ENCODE results near the gene RNPS1.

RNPS1 gene

DNA sequence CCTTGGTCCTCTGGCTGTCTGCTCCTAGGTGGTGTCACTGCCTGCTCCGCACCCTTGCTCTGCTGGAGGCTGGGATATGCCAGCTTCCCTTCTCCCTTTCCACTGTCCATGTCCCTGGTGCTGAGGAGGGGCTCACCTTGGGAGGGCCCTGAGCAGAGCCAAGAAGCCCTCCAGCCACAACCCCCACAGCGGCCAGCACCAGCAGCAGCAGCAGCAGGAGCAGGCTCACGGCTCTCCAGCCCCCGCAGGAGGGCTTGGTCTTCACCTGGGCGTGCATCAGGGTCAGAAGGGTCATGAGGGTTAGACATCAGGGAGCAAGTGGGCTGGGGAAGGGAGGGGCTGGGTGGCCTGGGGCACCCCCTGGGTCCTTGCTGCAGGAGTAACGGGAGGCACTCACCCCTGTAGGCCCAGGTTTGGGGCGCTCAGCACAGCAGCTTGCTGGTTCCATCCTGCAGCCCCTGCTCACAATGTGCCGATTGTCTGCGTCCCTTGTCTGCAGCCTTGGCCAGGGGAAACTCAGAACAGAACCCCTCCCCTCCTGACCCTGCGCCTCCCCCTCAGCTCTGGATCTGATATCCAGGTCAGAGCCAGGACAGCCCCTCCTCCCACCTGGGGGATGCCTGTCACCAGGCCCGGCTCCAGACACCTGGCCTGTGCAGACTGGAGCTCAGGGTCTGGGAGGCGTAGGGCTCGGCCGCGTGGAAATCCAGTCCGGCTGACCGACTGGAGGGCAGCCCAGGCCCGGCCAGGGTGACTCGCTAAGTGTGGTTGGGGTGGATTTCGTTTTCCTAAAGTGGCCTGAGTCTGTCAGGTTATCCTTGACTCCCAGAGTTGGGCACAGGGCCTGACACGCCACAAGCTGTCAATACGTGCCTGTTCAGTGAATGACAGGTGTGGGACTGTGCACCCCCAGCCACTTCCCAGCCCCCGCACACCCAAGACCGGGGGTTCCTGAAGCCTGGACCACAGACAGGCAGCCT lies 57.2 kb downstream of the RNPS1 start, which contains the start of gene BRICD5:
BRICD5 (minus strand) TSS at position 478 of the 980 bp plus-strand sequence; CDS start at position 448, 30 bp downstream.
- no peak for DNase-seq

DNA sequence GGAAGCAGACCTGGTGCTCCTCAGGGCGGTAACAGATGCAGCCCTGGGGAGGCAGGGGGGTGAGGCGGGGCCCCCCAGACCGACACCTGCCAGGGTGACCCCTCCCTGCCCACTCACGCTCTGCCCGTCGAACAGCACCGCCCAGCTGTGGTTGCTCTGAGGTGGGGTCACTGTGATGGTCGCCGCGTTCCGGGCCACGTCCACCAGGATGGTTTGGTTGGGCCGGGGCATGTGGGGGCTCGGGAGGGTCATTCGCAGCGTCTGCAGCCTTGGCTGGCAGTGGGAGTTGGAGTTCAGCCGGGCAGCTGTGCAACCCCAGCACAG lies 58.0 kb downstream of the RNPS1 start:
- no peak for DNase-seq

DNA sequence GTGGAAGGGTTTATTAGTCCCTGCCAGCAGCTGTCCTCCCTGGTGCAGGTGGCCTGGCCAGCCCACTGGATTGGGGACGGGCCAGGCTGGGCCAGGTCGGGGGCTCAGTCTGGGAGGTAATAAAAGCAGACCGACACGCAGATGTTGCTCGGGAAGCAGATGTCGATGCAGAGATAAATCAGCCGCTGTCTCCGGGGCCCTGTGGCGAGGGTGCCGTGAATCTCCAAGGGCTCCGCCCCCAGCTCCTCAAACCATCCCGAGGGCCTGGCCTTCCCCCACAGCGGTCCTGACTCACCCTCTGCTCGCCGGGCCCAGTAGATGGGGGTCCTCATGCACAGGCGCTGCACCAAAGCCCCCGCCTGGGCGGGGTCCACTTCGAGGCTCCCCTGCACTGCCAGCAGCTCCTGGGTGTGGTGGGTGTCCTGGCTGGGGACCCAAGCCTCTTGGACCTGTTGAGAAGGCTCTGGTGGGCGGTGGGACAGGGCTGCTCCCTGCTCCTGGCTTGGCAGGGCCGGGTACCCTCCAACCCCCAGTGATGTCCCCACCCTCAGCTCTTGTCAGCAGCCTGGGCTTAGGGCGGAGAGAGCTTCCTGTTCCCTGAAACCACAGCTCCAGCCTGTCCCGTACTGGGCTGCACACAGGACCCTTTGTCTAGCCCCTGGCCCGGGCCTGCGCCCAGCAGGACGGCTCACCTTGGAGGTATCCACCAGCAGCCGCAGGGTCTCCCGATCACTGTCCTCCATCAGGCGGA lies 58.5 kb downstream of the RNPS1 start:
- DNase-seq: no peak

DNA sequence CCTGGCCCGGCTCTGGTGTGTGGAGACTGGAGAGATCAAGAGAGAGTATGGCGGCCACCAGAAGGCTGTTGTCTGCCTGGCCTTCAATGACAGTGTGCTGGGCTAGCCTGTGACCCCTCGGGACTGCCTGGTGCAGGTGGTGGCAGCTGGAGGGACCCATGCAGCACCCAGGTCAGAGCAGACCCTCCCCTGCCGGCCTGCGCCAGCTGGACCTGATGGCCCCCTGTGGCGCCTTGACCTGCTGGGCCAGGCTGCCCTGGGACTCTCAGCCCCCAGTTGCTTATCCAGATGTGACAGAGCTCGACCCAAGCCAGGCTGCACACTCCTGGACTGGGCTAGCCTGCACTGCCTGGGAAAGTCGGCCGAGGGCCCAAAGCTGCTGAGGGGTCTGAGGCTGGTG lies 59.2 kb downstream of the RNPS1 start:
- no peak for DNase-seq

DNA sequence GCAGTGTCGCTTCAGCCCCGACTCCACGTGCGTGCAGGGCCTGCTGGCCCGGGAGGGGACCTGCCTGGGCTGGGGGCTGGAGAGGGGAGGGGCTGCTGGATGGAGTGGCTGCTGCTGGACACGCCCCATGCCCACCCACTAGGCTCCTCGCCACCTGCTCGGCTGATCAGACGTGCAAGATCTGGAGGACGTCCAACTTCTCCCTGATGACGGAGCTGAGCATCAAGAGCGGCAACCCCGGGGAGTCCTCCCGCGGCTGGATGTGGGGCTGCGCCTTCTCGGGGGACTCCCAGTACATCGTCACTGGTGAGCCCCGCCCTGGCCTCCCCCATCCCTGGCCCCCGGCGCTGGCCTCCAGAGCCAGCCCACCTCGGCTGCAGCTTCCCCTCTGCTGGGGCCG lies 59.6 kb downstream of the RNPS1 start:
- DNase-seq: no peak

DNA sequence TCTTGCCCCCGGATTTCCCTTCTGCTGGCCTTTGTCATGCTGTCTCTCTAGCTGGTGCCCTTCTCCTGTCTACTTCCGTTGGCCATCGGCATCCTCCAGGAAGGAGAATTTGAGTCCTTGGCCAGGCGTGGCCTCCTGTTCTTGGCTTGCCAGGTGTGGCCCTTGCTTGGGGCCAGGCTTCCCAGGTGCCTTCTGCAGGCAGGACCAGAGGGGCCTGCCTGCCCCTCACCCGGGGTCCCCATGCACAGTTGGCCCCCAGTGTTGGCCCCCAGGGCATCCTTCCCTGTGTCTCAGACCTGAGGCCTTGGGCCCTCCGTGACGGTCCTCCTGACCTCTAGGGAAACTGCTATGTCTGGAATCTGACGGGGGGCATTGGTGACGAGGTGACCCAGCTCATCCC lies 60.1 kb downstream of the RNPS1 start:
- no peak for DNase-seq

DNA sequence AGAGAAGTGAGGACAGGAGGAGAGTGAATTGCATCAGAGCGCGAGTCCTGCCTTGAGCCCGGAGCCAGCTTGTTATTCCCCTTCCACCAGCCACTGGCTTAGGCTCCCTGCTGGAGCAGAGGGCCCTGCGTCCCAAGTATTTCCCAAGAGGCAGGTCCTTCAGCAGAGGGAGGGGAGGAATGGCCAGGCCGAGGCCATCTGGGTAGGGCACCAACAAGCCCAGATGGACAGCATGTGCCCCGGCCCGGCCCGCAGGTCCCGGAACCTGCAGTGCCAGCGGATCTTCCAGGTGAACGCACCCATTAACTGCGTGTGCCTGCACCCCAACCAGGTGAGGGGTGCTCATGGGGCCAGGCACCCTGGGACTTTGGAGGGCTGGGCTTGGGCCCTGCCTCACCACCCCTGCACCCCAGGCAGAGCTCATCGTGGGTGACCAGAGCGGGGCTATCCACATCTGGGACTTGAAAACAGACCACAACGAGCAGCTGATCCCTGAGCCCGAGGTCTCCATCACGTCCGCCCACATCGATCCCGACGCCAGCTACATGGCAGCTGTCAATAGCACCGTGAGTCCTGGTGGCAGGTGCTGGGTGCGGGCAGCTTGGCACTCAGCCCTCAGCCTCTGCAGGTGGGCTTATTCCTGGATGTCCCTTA lies 61.0 kb downstream of the RNPS1 start:
- no peak for DNase-seq

DNA sequence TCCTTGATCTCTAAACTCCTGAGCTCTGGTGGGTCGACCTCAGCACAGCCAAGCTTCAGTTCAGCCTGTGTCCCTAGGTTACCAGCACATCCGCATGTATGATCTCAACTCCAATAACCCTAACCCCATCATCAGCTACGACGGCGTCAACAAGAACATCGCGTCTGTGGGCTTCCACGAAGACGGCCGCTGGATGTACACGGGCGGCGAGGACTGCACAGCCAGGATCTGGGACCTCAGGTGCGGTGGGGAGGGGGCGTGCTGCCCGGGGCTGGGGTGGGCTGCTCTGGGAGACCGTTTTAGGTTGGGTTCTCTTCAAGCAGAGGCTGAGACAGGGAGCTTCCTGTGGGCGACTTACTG lies 61.5 kb downstream of the RNPS1 start:
- no peak for DNase-seq

DNA sequence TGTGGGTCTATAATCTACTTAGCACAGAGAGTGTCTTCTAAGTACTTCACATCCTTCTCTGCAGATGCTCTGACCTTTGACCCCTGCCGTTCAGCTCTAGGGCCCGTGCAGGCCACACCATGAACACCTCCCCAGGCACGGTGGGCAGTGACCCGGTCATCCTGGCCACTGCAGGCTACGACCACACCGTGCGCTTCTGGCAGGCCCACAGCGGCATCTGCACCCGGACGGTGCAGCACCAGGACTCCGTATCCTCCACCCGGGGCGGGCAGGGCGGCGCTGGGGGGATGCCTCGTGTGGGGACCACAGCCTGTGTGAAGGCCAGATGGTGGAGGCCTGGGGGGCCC lies 62.0 kb downstream of the RNPS1 start:
- DNase-seq: no peak

DNA sequence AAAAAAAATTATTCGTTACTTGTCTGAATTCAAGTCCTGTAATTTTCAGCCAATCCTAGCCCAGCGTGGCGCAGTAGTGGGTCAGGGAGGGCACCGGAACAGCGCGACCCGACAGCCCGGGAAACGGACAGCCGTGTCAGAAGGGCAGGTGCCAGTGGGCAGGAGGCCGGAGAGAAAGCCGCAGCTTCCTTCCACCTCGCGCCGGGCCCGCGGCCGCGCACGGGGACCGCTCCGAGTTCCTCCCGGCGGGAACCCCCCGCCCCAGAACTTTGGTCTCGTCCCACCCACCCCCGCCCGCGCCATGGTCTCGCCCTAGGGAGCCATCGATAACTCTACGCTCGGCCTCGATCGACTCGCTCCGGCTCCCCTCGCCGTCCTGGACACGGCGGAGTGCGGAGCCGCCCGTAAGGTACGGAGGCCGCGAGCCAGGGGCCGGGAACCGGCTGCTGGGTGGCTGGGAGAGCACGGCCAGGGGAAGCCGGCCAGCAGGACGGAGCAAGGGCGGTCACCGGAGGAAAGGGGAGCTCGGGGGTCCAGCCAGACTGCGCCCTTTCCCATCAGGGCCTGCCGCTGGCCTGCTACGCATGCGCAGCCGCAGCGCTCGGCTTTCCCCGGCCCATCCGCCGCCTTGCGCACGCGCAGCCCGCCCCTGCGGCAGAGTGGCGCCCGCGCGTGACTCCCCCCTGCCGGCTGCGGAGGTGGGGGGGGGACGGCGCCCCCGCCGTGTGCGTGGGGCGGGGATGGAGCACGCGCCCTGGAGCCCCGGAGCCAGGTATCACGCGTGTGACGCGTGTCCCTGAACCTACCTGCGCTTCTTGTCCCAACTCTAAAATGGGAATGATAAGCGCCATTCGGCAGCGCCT lies 62.6 kb downstream of the RNPS1 start, which contains the start of gene MLST8:
MLST8 (plus strand) TSS at position 351 of the 863 bp plus-strand sequence. CDS start 632 bp downstream, outside the sequence.
- peak; percentile 93 for DNase-seq

DNA sequence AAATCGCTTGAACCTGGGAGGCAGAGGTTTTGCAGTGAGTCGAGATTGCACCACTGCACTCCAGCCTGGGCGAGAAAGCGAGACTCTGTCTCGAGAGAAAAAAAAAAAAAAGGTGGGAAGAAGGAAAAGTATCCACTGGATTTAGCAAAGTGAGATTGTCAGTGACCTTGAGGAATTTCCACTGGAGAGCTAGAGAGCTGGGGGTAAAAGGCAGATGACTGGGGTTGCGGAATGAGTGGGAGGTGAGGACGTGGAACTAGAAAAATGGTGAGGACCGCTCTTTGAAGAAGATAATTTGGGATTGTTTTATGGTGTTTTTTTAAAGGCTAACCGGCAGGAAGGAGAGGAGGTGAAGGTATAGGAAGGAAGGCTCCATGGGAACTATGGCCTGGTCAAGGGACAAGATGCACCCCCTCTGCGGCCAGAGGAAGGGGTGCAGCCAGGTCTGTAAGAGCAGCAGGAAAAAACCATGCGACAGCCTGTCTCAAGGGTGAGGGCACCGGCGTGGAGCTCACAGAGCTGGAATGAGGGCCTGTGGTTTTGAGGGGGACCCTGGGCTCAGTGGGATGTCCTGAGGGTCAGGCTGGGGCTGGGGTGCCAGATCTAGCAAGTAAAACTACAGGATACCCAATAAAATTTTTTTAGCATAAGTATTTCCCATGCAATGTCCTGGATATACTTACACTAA lies 63.4 kb downstream of the RNPS1 start:
- DNase-seq: no peak

Measured in CD4-positive, alpha-beta T cell treated with Interleukin-10 for 1 hour (primary cell).